ENCODE results near the gene MEX3A.
"Not testable (repeated sequence)": the region's sequence is repeated elsewhere in the genome, so short reads cannot be mapped to it uniquely, and the experiment has no call there.

MEX3A gene

DNA sequence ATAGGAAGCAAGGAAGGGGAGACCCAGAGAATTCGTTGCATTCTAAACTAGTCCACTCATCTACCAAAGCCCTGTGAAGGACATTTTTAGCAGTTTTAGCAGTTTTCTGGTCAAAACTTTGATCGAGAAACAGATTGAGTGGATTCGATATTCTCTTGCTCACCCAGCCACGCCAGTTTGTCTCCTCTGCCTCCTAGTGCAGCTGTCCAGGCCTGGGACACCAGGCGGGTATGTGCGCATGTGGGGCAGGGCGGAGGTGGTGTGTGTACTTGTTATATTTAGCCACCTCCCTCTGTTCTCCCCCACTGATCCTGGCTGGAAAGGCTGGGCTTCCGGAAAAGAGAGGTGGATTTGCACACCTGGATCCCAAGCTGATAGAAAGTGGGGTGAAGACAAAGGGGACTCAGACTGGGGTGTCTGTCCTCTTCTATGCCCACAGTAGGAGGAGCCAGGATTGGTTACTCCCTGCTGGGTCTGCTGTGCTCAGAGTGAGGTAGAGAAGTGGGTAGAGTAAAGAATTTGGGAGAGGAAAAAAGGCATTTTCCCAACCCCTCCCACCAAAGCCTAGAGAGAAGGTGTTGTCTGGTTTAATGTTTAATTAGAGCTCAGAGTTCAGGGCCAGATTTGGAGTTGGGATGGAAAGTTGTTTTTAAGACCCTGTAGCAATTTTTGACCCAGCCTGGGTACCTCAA is 36.1 kb upstream of the MEX3A start:
- DNase-seq = peak in 1 of 2 experiments; percentile 19

DNA sequence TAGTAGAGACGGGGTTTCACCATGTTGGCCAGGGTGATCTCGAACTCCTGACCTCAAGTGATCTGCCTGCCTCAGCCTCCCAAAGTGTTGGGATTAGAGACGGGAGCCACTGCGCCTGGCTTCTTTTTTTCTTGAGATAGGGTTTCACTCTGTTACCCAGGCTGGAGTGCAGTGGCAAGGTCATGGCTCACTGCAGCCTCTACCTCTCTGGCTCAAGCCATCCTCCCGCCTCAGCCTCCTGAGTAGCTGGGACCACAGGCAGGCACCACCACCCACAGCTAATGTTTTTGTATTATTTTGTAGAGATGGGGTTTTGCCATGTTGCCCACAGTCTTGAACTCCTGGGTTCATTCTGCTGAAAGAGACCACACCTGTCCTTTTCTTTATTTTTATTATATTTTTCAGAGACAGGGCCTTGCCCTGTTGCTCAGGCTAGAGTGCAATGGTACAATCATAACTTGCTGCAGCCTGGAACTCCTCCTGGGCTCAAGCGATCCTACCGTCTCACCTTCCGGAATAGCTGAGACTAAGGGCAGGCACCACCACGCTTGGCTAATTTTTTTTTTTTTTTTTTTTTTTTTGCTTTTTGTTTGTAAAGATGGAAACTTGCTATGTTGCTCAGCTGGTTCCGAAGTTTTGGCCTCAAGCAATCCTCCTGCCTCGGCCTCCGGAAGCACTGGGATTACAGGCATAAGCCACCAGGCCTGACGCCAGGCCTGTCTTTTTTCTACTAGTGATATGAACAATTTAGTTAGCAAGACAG is 35.3 kb upstream of the MEX3A start:
- DNase-seq = no peak

DNA sequence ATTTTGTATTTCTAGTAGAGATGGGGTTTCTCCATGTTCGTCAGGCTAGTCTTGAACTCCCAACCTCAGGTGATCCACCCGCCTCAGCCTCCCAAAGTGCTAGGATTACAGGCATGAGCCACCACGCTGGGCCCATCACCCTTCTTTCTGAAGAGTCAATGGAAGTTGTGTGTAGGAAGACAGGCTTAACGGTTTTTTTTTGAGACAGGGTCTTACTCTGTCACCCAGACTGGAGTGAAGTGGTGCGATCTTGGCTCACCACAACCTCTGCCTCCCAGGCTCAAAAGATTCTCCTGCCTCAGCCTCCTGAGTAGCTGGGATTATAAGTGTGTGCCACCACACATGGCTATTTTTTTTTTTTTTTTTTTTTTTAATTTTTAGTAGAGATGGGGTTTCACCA is 34.5 kb upstream of the MEX3A start:
- not testable (repeated sequence) for DNase-seq

DNA sequence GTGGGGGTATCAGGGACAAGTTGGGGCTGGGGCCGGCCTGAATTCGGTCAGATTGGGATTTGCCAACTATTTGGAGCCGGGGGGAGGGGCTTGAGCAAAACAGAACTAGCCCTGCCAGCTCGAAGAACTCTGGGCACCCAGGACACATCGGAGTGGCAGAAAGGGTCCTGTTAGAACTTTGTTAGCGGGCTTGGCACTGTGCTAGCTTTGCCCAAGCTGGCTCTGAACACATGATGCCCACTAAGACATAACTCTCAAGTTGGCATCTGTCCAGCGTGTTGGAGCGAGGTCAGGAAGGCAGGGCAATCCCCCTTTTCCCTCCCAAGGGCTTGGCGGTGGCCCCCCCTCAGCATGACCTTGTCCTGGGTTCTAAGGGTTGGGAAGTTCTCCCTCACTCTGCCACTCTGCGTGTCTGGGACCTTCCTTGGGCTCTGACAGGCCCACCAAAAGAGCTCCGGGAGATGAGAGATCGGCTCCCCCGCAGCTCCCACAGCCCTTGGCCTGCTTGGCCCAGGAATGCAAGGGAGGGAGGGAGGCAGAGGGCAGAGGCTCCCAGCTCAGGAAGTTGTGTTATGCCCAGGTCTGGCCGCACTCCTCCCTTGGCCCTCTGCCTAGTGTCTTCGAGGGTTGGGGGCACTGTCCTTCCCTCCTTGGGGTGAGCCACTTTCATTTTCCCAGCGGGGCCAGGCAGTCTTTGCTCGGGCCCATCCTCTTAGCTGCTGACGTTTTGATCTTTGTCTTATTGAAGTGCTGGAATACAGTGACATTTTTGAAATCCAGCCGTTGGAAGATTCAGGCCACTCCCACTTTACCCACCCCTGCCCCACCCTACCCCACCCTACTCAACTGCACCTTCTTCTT is 33.5 kb upstream of the MEX3A start:
- peak in 1 of 2 experiments; percentile 65 for DNase-seq

DNA sequence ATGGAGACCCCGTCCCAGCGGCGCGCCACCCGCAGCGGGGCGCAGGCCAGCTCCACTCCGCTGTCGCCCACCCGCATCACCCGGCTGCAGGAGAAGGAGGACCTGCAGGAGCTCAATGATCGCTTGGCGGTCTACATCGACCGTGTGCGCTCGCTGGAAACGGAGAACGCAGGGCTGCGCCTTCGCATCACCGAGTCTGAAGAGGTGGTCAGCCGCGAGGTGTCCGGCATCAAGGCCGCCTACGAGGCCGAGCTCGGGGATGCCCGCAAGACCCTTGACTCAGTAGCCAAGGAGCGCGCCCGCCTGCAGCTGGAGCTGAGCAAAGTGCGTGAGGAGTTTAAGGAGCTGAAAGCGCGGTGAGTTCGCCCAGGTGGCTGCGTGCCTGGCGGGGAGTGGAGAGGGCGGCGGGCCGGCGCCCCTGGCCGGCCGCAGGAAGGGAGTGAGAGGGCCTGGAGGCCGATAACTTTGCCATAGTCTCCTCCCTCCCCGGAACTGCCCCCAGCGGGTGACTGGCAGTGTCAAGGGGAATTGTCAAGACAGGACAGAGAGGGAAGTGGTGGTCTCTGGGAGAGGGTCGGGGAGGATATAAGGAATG is 32.8 kb upstream of the MEX3A start:
- no peak for DNase-seq

DNA sequence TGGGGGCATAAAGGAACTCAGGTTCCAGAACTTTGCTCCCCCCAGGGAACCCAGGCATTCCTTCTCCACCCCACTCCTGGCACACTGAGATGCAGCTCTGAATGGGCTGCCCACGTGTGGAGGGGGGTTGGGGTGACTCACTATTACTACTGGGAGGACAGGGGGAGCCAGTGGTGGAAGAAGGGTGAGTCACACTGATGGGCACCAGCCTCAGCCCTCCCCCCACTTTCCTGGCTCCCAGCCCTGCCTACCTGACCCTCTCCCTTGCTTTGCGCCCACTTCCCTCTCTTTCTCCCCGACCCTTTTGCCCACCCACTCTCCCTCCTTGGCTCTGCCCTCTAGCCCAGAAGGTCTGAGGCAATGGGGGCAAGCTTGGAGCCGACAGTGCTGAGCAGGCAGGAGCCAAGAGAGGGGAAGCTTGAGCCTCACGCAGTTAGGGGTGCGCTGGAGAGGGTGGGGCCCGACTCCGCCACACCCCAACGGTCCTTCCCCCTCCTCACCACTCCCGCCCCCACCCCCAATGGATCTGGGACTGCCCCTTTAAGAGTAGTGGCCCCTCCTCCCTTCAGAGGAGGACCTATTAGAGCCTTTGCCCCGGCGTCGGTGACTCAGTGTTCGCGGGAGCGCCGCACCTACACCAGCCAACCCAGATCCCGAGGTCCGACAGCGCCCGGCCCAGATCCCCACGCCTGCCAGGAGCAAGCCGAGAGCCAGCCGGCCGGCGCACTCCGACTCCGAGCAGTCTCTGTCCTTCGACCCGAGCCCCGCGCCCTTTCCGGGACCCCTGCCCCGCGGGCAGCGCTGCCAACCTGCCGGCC is 32.0 kb upstream of the MEX3A start, which contains the start of gene LMNA:
LMNA (plus strand) TSS at position 611 of the 818 bp plus-strand sequence. CDS start 208 bp downstream, outside the sequence.
- DNase-seq = peak; percentile 73 to 86

DNA sequence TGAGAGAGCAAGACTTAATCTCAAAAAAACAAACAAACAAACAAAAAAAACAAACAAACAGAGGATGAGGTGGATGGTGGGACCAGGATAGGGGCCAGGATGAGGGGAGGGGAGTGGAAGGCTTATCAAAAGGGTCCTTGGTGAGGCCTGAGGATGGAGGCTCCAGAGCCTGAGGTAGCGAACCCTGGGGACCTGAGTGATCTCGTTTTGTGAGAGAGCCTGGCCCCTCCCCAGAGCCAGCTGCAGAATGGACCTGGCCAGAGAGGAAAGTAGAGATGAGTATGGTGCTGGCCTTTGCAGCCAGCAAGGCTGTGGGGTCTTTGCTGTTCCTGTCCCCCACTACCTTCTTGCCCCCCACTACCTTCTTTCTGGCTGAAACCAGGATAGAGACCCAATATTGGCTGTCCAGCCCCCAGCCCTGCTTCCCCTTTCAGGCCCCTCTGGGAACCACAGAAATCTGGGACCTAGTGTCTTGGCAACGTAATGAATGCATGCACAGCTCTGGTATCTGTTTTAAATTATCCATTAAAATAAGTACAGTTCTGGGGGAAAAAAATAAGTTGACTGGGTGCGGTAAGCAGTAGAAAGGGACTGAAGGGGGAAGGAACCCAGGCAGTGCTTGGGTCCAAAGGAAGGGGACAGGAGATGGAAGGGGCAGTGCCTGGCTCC is 31.2 kb upstream of the MEX3A start:
- DNase-seq = no peak

DNA sequence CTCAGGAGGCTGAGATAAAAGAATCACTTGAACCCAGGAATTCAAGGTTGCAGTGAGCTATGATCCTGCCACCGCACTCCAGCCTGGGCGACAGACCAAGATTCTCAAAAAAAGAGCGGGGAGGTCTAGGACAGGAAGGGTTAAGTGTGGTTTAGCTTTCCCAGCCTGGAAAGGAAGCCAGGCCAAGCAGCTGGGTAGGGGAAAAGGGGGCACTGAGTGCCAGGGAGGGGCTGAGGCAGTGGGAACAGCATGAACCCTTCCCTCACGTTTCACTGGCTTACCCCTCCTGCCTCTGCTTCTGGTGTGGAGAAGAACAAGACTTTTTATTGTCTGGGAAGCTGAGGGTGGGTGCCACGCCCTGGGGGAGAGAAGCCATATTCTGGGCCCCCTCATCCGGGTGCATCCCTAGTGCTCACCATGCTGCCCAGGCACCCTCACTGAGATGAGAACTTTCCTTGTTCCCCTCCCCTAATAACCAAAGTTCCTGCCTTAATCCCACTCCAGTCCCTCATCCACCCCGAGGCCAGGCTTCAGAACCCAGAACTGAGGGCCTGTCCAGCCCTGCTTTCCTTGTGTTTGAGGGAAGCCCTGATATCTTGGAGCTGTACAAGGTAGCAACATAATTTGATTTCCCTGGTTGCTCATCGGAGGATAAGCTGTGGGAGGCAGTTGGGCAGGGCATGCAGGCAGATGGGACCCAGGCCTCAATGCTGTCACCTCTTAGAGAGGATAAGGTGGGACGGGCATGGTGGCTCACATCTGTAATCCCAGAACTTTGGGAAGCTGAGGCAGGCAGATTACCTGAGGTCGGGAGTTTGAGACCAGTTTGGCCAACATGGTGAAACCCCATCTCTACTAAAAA is 30.2 kb upstream of the MEX3A start:
- DNase-seq = no peak

DNA sequence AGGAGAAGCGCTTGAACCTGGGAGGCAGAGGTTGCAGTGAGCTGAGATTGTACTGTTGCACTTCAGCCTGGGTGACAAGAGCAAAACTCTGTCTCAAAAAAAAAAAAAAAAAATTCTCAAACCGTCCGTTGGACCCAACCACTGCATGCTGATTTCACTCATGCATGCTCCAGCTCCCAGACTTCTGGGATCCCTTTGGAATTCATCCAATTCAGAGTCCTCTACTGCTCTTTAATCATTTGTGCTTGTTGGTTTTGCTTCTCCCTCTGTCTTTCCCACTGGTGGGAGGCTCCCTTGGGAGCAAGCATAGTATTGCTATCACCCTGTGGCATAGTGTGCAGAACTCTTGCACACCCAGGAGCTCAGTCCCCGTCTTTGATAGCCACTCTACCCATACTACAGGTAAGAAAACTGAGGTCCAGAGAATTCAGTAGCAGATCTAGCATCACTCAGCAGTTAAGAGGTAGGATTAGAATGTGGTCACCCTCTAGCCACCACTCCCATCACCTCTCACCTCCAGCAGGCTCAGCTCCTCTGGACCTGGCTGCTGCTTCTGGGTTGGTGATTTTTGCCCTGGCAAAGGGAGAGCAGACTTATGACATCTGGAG is 29.2 kb upstream of the MEX3A start:
- DNase-seq = no peak

DNA sequence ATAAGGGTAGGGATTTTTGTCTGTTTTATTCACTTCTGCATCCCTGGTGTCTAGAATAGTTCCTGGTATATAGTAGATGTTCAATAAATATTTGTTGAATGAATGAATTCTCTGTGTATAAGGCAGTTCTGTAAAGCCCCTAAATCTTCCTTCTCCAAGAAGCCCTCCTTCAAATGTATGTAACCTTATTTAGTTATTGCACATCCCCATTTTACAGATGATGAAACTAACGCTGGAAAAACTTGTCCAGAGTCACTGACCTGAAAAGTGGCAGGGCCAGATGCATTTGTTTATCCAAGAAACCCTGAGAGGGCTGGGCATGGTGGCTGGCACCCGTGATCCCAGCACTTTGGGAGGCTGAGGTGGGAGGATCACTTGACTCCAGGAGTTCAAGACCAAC is 28.0 kb upstream of the MEX3A start:
- no peak for DNase-seq

DNA sequence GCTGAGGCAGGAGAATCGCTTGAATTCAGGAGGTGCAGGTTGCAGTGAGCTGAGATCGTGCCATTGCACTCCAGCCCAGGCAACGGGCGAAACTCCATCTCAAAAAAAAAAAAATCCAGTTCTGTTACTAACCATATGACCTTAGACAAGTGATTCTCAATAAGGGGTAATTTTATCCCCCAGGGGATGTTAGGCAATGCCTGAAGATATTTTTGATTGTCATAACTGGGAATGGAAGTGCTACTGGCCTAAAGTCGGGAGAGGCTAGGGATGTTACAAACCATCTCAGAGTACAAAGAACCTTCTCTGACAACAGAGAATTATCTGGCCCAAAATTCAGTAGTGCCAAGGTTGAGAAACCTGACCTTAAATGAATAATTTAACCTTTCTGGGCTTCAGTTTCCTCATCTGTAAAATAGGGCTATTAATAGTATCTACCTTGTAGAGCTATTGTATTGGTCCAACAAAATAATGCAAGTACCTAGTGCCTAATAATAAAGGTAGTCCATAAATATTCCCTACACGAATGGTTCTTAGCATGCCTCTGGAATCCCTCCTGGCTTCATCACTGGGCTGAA is 26.5 kb upstream of the MEX3A start:
- DNase-seq = no peak

DNA sequence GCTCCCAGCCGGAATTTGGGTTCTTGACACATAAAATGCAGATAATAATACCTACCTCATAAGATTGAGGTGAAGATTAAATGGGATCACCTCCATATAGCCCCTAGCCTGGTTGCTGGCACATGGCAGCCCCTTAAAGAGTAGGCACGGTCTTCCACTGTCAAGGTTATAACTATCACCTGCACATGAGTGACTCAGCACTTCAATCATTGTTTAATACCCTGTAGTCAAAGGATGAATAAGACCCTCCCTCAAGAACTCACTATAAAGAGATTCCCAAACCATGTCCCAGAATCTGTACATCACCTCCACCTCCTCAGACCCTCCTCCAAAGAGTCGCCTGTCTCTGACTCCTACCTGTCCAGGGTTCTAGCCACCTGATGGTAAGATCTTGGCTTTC is 25.8 kb upstream of the MEX3A start:
- DNase-seq = no peak

DNA sequence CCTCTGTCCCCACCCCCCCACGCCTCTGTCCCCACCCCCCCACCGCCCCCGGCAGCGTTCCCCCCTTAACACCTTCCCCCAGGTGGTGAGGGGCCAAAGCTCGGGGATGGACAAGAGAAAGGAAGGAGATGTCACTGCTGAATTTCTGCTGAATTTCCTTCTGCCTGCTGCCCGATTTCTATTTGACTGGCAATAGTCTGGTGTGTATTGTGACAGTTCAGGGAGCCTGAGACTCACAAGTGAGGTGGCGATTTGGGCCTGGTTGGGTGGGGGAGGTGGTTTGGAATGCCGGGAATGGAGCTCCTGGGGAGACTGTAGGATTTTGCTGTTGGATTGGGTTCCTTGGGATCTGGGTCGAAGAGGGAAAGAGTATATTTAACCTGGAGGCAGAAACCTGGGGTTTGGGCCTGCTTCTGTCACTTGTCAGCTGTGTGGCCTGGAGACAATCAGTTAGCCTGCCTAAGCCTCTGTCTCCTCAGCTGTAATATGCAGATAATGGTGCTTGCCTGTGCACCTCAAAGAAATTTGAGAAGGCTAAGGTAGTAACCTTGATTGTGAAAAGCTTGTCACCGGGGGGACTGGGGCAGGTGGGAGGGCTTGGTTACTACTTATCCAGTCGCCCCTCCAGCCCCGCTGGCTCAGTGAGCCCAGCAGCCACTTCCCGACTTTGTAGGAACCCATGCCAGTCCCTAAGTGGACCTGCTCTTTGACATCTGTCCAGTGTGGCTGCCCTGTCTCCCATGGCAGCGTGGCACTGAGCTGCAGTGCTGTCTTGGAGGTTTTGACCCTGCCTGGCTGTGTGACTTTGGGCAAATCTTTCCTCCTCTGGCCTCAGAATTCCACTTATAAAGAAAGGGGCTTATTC is 24.6 kb upstream of the MEX3A start:
- no peak for DNase-seq

DNA sequence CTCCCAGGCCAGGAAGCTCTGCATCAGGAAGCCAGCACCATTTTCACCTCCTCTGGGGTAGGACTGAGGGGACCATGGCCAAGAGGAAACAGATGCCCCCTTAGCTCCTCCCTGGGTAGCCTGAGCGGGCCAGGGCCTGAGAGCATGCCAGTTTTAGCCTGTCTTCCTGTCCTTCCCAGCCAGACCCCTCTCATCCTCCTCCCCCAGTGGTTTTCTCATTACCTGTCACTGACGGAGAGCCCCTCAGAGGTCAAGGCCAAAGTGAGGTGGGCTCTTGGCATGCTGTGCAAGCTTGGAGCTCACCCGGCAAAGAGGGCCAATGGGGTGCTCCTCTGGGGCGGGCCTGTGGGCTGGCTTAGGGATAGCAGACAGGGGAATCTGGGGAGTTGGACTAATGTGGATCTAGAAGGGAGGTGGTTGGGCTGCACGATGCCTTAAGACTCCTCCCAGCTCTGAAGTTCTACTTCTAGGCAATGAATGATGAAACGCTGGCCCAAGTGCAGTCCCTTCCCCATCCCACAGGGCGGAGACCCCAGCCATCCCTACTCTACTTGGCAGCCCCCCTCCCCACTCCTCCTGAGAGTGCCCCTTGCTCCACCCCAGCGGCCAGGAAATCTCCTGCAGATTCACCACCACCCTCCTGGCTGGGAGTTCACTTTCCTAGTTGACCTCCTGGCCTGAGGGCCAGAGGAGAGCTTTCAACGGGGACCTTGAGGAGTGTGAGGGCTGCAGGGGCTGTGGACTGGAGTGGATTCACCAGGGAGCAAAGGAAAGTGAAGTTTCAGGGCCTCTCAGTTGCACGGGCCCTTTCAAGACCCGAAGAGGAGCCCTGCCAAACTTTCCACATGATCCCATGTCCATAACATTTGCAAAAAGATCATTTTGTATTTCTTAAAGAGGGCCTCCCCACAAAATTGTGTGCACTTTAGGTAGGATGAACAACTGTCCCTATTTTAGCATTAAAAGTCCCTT is 22.9 kb upstream of the MEX3A start:
- no peak for DNase-seq

DNA sequence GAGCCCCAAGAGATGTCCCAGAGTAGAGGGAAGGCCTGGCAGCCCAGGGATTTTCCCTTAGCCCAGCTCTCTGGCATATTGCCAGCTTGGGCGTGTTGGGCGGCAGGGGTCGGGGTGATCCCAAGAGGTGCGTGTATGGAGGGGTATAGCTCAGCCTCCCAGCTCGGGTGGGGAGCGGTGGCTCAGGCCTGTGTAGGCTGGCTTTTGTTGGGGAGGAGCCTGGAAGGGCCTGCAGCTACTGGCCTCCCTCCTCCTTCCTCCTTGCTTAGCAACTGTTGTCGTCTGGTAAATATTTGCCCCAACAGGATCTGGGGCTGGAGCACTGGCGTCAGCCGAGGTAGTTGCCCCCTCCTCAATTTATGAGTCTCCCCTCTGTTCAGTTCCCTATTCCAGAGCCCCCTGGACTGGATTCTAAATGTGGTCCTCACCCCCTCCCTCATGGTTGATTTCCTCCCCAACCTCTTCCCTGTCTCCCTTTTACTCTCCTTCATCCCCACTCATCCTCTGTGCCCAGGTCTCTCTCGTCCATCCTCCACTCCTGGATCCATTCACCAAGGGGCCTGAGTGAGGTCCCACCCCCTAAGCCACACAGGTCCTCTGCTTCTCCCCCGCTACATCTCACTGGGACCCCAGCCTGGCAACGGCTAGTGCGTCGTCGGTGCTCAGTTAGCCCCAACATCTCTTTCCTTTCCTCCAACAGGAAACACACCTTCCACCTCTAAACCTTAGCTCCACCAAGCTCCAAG is 22.0 kb upstream of the MEX3A start:
- DNase-seq = peak in 1 of 2 experiments; percentile 38

DNA sequence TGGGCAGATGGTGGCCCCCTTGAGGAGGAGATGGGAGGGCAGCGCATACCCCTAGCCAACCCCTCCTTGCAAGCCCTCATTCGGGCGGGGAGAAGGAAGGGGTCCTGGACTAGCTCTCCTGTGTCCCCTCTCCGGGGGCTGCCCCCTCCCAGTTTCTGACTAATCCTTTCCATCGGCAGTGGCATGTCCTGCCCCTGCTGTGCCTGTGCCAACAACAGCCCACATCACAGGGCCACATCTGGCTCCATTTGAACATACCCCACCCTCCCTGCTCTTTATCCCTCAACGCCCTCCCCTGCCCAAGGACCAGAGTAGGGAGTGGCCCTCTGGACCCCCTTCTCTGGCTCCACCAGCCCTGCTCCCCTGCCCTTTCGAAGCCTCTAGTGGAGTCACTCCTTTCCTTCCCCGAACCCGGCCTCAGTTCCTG is 21.3 kb upstream of the MEX3A start:
- peak in 1 of 2 experiments; percentile 15 for DNase-seq

Measured in SW 1271 (cell line).